AG04449 (cell line): Measurements from ENCODE around the gene PLP1.

Experiments
- CTCF ChIA-PET: fragments of 350-600 bp; formaldehyde crosslinking; extraction: SDS; loops from one replicate; lab custom pipeline; 2021; ENCODE audit warnings: antibody characterized with exemption; lab: Yijun Ruan, JAX
- POLR2A ChIA-PET: fragments of 400-600, 350-600 bp; formaldehyde crosslinking; extraction: SDS; loops from one replicate; lab custom pipeline; 2020; ENCODE audit warnings: antibody characterized with exemption, inconsistent platforms; lab: Yijun Ruan, JAX
- DNase-seq: peaks from one replicate; pipeline ENCODE4 v3.0.0-alpha.2; 2010; ENCODE audit warnings: low read depth, low spot score
- H3K4me3 ChIP-seq: 2 replicates; pipeline ENCODE4 v1.5.1; 2011; ENCODE audit warnings: low read depth, mild to moderate bottlenecking, control low read depth, low read length
- CTCF ChIP-seq: IDR thresholded peaks from one replicate; pipeline ENCODE4 v1.5.1; 2011; ENCODE audit warnings: mild to moderate bottlenecking, moderate library complexity, low read length, control low read depth, inconsistent platforms; ENCODE audit not compliant: insufficient read depth; ENCODE audit errors: missing control alignments

The PLP1 gene

GRCh38 chrX:103793545-103793940 is 16.9 kb downstream of the PLP1 start:
- no peak for DNase-seq
- peak overlapping the region; percentile 32 for H3K4me3 ChIP-seq
- no peak for TF ChIP-seq CTCF
- ChIA-PET POLR2A (interaction anchor here (0.5 kb wide), 1 partner anchor 110 kb away, joined by 4 read pairs; no protein-coding TSS in a partner anchor), CTCF (interaction anchor here (0.5 to 1.4 kb wide), 5 partner anchors 10 to 305 kb away, joined by 3 to 4 read pairs (median 3); no protein-coding TSS in a partner anchor)

- TF ChIP-seq CTCF: no peak
- no peak for DNase-seq
- no peak overlapping the region for H3K4me3 ChIP-seq
- ChIA-PET CTCF (interaction anchor here (1.3 to 1.4 kb wide), 2 partner anchors 11 to 23 kb away, joined by 3 to 4 read pairs; no protein-coding TSS in a partner anchor), POLR2A (interaction anchor here (0.5 kb wide), 1 partner anchor 110 kb away, joined by 4 read pairs; no protein-coding TSS in a partner anchor)
These were observed 17.5 kb downstream of the PLP1 start for GRCh38 chrX:103794119-103794518.

DNA sequence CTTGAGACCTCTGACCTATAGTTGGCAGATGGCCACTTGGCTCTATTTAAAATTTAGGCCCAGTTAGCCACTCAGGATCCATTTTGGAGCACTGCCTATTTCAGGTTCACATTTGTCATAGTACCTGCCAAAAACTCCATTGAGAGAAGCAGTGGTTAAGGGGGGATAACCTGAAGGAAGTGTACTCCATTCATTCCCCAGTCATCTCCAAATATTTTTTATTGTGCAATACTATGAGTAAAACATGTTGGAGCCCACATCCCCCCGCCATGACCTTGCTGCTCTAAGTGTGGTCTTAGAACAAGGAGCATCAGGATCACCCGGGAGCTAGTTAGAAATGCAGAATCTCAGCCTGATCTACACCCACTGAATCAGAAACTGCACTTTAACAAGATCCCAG is 21.1 kb downstream of the PLP1 start:
- no peak overlapping the region for H3K4me3 ChIP-seq
- TF ChIP-seq CTCF: no peak
- ChIA-PET POLR2A (no interaction called here), CTCF (interaction anchor here (1.0 kb wide), 1 partner anchor 87 kb away, joined by 3 read pairs; the partner anchor contains the start of gene TMEM31)
- no peak for DNase-seq

DNA sequence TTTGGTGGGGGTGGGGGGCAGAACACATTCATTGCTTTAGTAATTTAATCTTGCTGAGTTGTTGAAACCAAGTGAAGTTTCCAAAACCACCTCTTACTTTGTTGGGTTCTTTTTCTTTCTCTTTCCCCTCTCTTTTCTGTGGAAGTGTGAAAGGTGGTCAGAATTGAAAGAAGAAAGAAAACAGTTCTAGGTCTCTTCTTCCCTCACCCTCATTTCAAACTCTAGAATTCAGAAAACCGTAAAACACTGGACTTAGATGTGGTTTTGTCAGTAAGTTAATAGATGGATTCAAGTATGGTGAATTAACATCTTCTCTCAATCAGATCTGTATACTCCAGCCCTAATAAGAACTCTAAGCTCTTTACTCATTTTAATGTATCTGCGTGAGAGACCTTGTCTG is 23.7 kb downstream of the PLP1 start:
- no peak for TF ChIP-seq CTCF
- CTCF ChIA-PET: no interaction called here
- POLR2A ChIA-PET: no interaction called here

DNA sequence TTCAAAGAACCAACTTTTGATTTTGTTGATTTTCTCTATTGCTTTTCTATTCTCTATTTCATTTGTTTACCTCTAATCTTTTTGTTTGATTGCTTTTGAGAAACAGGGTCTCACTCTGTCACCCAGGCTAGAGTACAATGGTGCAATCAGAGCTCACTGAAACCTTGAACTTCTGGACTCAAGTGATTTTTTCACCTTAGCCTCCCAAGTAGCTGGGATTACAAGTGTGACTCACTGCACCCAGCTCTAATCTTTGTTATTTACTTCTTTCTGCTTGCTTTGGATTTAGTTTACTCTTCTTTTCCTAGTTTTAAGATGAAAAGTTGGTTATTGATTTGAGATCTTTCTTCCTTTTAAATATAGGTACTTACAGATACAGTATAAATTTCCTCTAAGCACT is 29.2 kb downstream of the PLP1 start:
- ChIA-PET CTCF (no interaction called here), POLR2A (no interaction called here)
- no peak for TF ChIP-seq CTCF
- no peak overlapping the region for H3K4me3 ChIP-seq
- DNase-seq: no peak

More for the DNA sequence above, 23.7 kb downstream of the PLP1 start:
- DNase-seq: no peak
- H3K4me3 ChIP-seq: no peak overlapping the region

- no peak for DNase-seq
- H3K4me3 ChIP-seq: no peak overlapping the region
- ChIA-PET POLR2A (no interaction called here), CTCF (no interaction called here)
- no peak for TF ChIP-seq CTCF
These were observed 30.3 kb downstream of the PLP1 start for GRCh38 chrX:103806862-103807474.
